Omental fat pad (tissue), 4 donors: Measurements from ENCODE around the gene RUNX1. TPM values are rescaled to one million over a fixed set of nuclear protein-coding genes. Genes with fewer than 3 reads are reported as not detected.
A peak's percentile ranks its signal among the peaks of the same experiment; 100 is the strongest.

ENCODE experiments used
- ATAC-seq: fragments of 150-250 bp; one replicate; pipeline ENCODE4 v1.9.1; 2016; ENCODE audit warnings: mild to moderate bottlenecking, moderate library complexity; ENCODE audit not compliant: low FRiP score
- DNase-seq: peaks from one replicate; pipeline ENCODE4 v3.0.0-alpha.2; 2019; ENCODE audit warnings: low spot score
- total RNA-seq, 4 donors: library from RNA; depleted of rRNA; stranded (reverse); fragments of >200 nt; gene quantifications; one replicate each; pipeline ENCODE4 v1.1.0, GENCODE V29; 2016
- TF ChIP-seq, protein P1 (sequence below), 3 donors: fragments of 450-650 bp; IDR thresholded peaks; one replicate each; pipeline ENCODE4 v1.5.1; 2016 to 2017; ENCODE audit warnings: antibody characterized with exemption in 3 of 3, mild to moderate bottlenecking in 3 of 3, moderate library complexity in 2 of 3

Gene RUNX1
- total RNA-seq, 4 donors from 2014 or later: 21.1 to 75.9 (median 30.2) TPM

DNA sequence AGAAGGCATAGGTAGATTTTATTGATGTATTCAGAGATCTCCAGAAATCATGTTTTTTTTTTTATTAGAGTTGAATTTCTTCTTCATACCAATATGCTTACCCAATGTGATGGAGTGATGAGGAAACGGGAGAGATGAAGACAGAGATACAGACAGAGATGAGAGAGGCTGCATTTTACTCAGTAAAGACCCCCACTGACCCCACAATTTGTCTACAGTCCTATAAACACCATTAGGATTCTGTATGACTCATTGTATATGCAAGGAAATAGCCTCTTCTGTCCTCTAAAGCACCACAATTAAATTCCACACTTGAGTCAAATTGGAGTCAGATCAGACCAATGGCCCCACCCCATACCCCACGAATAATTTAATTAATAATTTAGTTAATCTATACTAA, 44.0 kb downstream of the RUNX1 start:
- ATAC-seq (no peak), DNase-seq (no peak)
- TF ChIP-seq, protein P1, sequence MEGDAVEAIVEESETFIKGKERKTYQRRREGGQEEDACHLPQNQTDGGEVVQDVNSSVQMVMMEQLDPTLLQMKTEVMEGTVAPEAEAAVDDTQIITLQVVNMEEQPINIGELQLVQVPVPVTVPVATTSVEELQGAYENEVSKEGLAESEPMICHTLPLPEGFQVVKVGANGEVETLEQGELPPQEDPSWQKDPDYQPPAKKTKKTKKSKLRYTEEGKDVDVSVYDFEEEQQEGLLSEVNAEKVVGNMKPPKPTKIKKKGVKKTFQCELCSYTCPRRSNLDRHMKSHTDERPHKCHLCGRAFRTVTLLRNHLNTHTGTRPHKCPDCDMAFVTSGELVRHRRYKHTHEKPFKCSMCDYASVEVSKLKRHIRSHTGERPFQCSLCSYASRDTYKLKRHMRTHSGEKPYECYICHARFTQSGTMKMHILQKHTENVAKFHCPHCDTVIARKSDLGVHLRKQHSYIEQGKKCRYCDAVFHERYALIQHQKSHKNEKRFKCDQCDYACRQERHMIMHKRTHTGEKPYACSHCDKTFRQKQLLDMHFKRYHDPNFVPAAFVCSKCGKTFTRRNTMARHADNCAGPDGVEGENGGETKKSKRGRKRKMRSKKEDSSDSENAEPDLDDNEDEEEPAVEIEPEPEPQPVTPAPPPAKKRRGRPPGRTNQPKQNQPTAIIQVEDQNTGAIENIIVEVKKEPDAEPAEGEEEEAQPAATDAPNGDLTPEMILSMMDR (IDR thresholded peaks at IDR 0.05): no peak

DNA sequence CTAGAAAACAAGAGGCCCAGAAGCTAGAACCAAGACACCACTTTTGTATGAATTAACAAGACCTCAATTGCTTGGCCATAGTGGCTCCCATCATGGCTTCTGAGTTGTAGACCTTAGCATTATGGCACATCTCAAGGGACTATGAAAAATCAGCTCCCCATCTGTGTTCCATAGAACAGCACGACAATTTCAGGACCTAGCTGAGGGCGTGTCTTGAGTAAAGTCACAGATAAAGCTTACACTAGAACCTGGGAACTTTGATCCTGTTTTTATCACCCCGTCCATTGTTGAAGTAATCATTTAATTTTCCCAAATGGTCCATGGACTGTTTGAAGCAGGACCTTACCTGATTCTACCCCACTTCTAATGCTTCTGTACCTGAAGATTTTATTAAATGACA, 44.8 kb downstream of the RUNX1 start:
- ATAC-seq: no peak
- TF ChIP-seq, protein P1 (IDR thresholded peaks at IDR 0.05): no peak

DNA sequence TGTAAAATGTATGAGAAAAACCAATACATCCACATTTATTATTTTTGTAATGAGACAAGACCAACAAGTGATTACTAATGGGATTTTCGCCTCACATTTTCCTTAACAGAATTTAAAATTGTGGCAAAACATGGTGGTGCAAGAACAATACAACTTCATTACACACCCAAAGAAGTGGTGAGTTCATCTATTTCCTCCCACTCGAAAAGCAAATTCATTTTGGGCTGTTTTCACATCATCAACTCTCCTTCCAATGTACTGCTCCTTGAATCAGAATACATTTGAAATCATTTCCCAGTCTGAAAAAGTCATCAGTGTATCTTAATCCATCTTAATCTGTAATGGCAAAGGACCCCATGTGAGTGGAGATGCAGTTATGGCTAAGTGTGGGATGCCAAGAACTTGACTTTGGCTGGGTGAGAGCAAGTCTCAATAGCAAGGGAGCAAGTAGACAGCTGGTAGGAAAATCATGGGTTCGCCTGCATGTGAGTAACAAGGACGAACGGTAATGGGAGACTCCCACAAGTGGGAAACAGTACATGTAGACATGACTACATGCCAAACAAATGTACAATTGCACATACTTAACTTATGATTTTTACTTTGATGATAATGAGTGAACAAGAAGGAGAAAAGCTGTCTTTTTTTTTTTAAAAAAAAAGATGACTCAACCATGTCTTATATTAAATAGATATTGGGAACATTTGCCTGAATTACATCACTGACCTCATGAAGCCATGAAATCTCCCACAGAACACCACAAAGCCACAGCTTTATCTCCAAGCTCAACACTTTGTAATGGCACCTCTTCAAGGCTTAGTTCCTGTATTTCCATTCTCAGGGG, 46.0 kb downstream of the RUNX1 start:
- DNase-seq: no peak
- TF ChIP-seq, protein P1 (IDR thresholded peaks at IDR 0.05): no peak
- ATAC-seq: peak; percentile 24

More for the DNA sequence above, 44.8 kb downstream of the RUNX1 start:
- no peak for DNase-seq

DNA sequence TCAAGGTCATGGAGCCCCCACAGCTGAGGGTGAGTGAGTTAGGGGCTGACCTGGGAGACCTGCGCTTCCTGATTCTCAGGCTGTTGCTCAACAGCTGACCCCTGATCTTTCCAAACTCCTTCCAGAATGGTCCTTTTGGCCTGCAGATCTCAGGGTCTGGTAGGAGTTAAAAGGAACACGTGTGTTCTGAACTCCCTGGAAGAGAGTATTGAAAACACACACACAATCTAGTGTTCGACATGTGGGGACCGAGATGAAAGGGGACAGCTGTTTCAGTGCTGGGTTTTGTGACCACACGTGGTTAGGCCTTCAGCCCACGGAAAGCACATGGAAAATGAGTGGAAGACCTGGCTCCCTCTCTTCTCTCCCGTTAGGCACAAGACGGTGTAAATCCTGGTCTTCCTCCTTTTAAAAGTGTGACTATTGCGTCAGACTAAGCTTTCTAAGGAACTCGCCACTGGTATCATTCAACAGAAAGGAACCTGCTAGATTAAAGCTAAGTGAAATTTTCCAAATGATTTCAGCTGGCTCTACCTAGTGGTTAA, 49.6 kb downstream of the RUNX1 start:
- DNase-seq (no peak), ATAC-seq (no peak)
- TF ChIP-seq, protein P1 (IDR thresholded peaks at IDR 0.05): no peak

DNA sequence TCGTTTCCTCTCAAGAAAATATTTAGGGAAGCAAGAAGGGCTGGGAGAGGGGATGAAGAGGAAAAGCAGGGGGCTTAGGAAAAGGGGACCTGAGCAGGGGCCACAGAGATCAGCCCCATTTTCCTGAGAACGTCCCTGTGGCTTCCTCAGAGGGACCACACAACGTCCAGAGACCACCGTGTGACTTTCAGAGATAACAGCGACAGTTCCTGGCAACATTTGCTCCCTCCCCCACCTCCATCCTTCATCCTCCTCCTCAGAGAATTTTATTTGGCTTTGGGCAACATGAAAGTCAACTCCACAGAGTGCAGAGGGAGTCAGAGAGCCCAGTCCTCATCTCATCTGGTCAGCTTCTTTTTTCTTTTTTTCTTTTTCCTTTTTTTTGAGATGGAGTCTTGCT, 50.9 kb downstream of the RUNX1 start:
- ATAC-seq (no peak), DNase-seq (no peak)
- TF ChIP-seq, protein P1 (IDR thresholded peaks at IDR 0.05): no peak

DNA sequence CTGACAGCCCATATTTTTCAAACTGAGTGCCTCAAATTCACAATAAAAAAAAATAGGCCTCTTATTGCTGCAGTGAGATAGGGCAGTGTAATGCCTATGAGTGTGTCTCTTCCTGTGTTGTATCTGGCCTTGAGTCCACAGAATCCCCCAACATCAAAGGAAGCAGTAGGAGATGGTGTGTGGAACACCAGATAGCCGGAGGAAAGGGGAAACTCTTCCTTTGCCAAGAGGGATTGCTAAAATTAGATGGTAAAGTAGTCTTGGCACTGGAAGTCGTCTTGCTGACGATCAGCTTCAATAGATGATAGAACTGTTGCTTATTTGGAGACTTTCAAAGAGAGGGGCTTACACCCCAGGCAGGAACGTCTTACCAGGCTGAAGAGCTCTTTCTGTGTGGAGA, 51.8 kb downstream of the RUNX1 start:
- ATAC-seq (no peak), DNase-seq (no peak)
- TF ChIP-seq, protein P1 (IDR thresholded peaks at IDR 0.05): no peak
